NOMO-1 treated with dmso at 0.1 percent for 144 hours (cell line): ENCODE results near the gene SLC38A4.
"Not testable (repeated sequence)": the region's sequence is repeated elsewhere in the genome, so short reads cannot be mapped to it uniquely, and the experiment has no call there.

Experiments used
- DNase-seq: peaks from one replicate; lab custom pipeline; 2025; ENCODE audit not compliant: unreplicated experiment; lab: John Stamatoyannopoulos, UW

The SLC38A4 gene

GRCh38 chr12:46778415-46778814 lies 47.4 kb downstream of the SLC38A4 start:
- DNase-seq: no peak

- DNase-seq: no peak
Measured at GRCh38 chr12:46777587-46777986, 48.2 kb downstream of the SLC38A4 start.

DNA sequence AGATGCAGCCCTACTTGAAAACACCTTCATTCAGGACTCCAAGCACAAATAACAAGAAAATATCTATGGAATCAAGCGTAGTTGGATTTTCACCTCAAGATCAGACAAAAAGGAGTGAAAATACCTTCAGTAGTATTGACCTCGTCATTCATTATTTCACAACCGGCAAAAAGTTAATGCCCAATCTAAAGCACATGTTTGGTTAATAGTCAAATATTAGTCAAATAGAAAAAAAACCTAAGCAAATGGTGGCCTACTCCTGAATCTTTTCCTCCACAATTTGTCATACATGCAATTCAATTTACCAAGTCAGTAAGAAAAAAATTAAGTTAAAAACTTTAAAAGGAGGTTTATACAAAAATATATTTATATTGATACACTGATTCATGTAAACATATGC lies 50.0 kb downstream of the SLC38A4 start:
- DNase-seq: no peak

DNA sequence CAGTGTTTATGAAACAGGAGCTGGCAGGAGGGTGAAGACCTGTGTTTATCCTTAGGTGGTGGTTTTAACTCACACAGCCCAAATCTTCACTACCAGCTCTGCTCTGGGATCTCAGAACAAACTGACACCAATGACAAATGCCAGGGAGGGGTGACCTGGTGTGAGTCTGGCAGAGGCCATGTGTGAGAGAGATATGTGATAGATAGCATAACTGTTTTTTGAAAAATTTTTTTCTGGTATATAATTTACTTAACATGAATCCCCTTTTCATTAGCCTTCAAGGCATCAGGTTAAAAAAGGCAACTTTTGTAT lies 51.5 kb downstream of the SLC38A4 start:
- no peak for DNase-seq

DNA sequence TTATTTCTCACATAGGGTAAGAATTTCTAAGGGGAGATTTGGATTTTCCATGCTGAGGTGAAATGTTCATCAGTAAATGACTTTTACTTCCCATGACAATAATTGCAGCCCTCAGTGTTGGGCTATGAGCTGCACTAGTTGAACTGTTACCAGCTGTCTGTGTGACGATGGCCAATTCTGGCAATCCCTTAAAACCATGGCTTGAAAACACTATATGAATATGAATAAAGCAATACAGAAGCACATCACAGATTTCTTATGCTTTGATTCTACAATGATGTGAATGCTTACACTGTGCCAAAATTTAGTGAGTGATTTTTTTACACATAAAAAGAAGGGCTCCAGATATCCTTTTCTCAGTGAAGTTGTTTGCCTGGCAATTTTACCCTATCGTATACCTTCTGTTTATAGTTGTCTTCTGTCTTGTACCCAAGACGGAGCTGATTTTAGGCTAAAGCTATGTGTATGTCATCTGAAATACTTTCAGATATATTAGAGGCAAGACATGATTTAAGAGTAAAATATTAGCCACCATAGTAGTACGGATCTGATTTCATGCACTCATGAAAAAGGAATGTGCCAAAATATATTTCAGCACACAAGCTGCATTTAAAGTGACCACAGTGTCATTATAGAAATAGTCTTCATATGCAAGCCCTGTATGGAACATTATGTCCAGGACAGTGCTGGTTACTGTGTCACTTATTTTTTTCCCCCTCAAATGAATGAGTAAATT lies 52.0 kb downstream of the SLC38A4 start:
- no peak for DNase-seq

DNA sequence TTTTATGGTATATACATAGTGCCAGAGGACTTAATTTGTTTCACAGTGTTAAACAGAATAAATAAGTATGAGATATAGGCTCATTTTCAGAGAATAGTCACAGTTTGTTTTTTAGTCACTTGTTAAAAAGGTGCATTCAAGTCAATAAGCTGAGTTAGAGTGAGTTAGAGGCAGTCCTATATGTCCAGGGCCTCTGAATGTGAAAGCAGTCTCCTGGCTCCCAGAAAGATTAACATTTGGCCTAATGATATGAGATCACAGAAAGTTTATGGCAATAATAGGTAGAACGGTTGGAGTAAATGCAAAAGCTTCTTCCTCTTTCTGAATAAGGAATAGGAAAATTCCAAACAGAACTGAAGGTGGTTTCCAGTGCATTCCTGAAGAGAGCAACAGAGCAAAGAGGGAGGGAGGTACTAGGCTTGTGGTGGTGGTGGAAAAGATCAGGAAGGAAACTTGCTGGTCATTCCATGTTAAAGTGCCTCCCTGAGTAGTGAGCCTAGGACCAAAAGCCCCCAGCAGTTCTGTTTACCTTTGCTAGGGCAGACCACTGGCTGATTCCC lies 54.4 kb downstream of the SLC38A4 start:
- no peak for DNase-seq

GRCh38 chr12:46770501-46771183 lies 55.2 kb downstream of the SLC38A4 start:
- DNase-seq: no peak

DNA sequence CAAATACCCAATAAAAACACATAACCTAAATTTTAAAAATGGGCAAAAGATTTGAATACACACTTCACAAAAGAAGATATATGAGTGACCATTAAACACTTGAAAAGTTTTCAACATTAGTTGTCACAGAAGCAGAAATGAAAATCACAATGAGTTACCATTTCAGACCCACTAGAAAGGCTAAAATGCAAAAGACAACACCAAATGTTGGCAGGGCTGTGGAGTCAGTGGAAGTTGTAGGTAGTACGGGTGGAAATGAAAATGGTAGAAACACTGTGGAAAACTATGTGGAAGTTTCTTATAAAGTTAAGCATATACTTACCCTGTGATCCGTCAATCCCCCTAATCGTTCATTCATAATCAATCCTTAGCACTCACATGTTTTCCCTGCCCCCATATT lies 61.8 kb downstream of the SLC38A4 start:
- DNase-seq: no peak

GRCh38 chr12:46763230-46763629 lies 62.6 kb downstream of the SLC38A4 start:
- DNase-seq: no peak

GRCh38 chr12:46754550-46754949 lies 71.2 kb downstream of the SLC38A4 start:
- DNase-seq: no peak

GRCh38 chr12:46752396-46752795 lies 73.4 kb downstream of the SLC38A4 start:
- DNase-seq: no peak

- DNase-seq: no peak
Measured at GRCh38 chr12:46751173-46751572, 74.6 kb downstream of the SLC38A4 start.

DNA sequence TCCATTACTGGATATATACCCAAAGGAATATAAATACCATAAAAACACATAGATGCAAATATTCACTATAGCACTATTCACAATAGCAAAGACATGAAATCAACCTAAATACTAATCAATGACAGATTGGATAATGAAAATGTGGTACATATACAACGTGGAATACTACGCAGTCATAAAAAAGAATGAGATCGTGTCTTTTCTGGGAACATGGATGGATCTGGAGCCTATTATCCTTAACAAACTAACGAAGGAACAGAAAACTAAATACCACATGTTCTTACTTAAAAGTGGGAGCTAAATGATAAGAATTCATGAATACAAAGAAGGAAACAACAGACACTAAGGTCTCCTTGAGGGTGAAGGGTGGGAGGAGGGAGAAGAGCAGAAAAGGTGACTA lies 76.5 kb downstream of the SLC38A4 start:
- no peak for DNase-seq

GRCh38 chr12:46744283-46744682 lies 81.5 kb downstream of the SLC38A4 start:
- DNase-seq: no peak

DNA sequence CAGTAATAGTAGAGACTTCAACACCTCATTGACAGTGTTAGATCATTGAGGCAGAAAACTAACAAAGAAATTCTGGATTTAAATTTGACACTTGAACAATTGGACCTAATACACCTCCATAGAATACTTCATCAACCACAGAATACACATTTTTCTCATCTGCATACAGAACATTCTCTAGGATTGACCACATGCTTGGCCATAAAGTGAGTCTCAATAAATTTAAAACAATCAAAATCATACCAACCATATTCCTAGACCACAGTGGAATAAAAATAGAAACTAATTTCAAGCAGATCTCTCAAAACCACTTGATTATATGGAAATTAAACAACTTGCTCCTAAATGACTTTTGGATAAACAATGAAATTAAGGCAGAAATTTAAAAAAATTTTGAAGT lies 82.3 kb downstream of the SLC38A4 start:
- no peak for DNase-seq

- DNase-seq: not testable (repeated sequence)
Measured at GRCh38 chr12:46742271-46742670, 83.5 kb downstream of the SLC38A4 start.

DNA sequence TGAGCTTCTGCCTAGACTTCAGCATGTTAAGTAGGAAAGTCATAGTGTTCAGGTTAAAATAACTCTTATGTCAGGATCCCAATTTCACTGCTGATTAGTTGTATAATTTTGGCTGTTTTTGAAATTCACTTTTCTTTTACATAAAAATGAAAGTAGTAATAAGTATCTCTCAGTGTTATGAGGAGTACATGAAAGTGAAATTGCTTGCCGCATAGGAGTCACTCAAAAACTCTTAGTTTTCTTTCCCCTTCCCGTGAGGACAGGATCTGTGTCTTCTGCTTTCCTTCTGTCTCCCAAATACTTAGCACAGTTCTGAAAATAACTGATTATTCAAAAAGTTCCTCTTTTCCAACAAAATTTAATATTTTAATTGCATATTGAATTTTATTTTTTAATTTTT lies 100.5 kb downstream of the SLC38A4 start:
- DNase-seq: no peak

DNA sequence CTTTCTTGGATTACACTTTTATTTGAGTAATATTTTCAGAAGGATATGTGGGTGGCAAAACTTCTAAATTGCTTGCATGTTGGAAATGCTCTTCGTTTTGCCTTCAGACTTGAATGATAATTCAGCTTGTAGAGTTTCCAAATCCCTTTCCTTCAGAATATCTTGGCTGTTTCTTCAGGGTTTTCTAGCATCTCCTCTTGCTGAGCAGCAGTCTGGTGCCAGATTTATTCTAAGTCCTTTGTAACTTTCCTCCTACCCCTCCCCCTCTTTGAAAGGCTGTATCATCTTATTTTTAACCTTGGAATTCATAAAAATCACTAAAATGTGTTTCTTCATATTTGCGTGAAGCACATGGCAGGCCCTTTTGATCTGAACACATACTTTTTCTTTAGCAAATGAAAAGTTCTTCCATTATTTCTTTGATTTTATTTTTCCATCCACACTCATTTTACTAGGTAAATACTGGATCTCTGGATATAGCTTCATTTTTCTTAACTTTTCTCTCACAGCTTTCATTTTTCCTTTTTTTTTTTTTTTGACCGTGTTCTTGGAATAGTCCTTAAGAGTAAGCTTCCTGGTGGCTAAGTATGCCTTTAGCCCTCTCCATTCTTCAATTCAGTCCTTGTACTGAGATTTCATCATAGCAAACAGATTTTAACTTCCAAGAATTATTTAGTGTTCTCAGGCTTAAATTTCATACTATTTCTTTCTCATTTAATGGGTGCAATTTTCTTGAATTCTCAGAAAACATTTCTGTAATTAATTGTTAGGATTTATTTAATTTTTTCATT lies 102.0 kb downstream of the SLC38A4 start:
- no peak for DNase-seq

- no peak for DNase-seq
Measured at GRCh38 chr12:46722394-46723185, 103.2 kb downstream of the SLC38A4 start.

DNA sequence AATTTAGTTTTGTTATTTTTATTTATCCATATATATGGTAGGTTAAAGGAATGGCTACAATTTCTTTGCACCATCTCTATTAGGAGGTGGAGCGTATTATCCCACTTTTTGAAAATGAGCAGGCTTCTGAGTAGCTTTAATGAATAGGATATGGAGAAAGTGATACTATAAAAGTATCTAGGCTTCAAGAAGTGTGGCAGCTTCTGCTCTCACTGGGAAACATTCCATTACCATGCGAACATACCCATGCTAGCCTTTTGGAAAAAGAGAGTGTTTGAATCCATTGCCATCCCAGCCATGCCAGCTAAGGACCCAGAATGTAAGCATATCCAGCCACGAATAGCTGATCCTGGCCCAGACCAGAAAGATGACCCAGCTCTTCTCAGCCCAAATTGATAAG lies 107.3 kb downstream of the SLC38A4 start:
- DNase-seq: no peak

GRCh38 chr12:46717868-46718267 lies 107.9 kb downstream of the SLC38A4 start:
- no peak for DNase-seq
